Caco-2 (cell line): ENCODE data around the gene CXXC4. TPM values are rescaled to one million over a fixed set of nuclear protein-coding genes. Genes with fewer than 3 reads are reported as not detected.

ENCODE experiments used
- BruUV-seq: library from RNA; stranded (reverse); fragments of 400-500 nt; replicated peaks from 2 replicates; lab custom pipeline; 2021; lab: Mats Ljungman, UMichigan
- CTCF ChIA-PET: fragments of 300-600 bp; sonication (Branson Sonifier 250); formaldehyde crosslinking; loops from one replicate; lab custom pipeline; 2022; ENCODE audit warnings: antibody characterized with exemption; lab: Charles Lee
- POLR2A ChIA-PET: fragments of 300-600 bp; sonication (Branson Sonifier 250); formaldehyde crosslinking; loops from one replicate; lab custom pipeline; 2022; ENCODE audit warnings: antibody characterized with exemption; lab: Charles Lee
- DNase-seq, 2 experiments: peaks; one replicate each; pipeline versions ENCODE4 v3.0.0 to v3.0.0-alpha.2; 2020 to 2022
- H3K27me3 ChIP-seq: replicated peaks from 2 replicates; pipeline ENCODE4 v1.6.0; 2011; ENCODE audit warnings: low read length; ENCODE audit not compliant: control insufficient read depth, insufficient read depth
- H3K36me3 ChIP-seq: 2 replicates; pipeline ENCODE4 v1.5.1; 2011; ENCODE audit warnings: low read length; ENCODE audit not compliant: control insufficient read depth, insufficient read depth
- H3K4me1 ChIP-seq: fragments of 250-450 bp; sonication (Bioruptor Pico); 2 replicates; pipeline ENCODE4 v1.5.1; 2020; ENCODE audit warnings: mild to moderate bottlenecking
- H3K4me3 ChIP-seq: 2 replicates; pipeline ENCODE4 v1.5.1; 2011; ENCODE audit warnings: low read depth, mild to moderate bottlenecking, control low read depth, low read length
- H3K9me3 ChIP-seq: fragments of 250-450 bp; sonication (Bioruptor Pico); 2 replicates; pipeline ENCODE4 v1.5.1; 2020; ENCODE audit warnings: mild to moderate bottlenecking, moderate library complexity
- H3K27ac Mint-ChIP-seq: one replicate; pipeline ENCODE4 v1.8.0; 2022; ENCODE audit warnings: mixed read lengths; ENCODE audit not compliant: unreplicated experiment
- H3K27me3 Mint-ChIP-seq: one replicate; pipeline ENCODE4 v1.8.0; 2022; ENCODE audit warnings: mixed read lengths; ENCODE audit not compliant: insufficient read depth, unreplicated experiment
- H3K36me3 Mint-ChIP-seq: one replicate; pipeline ENCODE4 v1.8.0; 2022; ENCODE audit warnings: mild to moderate bottlenecking, mixed read lengths; ENCODE audit not compliant: insufficient read depth, unreplicated experiment
- H3K4me1 Mint-ChIP-seq: one replicate; pipeline ENCODE4 v1.8.0; 2022; ENCODE audit warnings: low read depth, mixed read lengths; ENCODE audit not compliant: unreplicated experiment
- H3K4me3 Mint-ChIP-seq: one replicate; pipeline ENCODE4 v1.8.0; 2022; ENCODE audit warnings: mild to moderate bottlenecking, moderate library complexity, mixed read lengths; ENCODE audit not compliant: unreplicated experiment
- H3K9me3 Mint-ChIP-seq: one replicate; pipeline ENCODE4 v1.8.0; 2022; ENCODE audit warnings: mixed read lengths; ENCODE audit not compliant: unreplicated experiment
- CTCF ChIP-seq, 2 experiments: fragments of 200-600 bp in 1 of 2; IDR thresholded peaks; 1 replicate in 1 of 2; 2 replicates in 1 of 2; pipeline versions ENCODE4 v1.5.1 to v1.8.0; 2011 to 2022; ENCODE audit warnings: antibody characterized with exemption in 1 of 2, control low read depth in 1 of 2, inconsistent platforms in 1 of 2, low read depth in 1 of 2, low read length in 1 of 2, mild to moderate bottlenecking in 1 of 2, moderate library complexity in 1 of 2; ENCODE audit not compliant: insufficient read depth in 1 of 2, severe bottlenecking in 1 of 2, unreplicated experiment in 1 of 2
- intact Hi-C: fragments of 100-400 bp; cut with micrococcal nuclease; formaldehyde crosslinking; loops from one replicate; pipeline ENCODE4 v1.10.0; 2022; ENCODE audit not compliant: unreplicated experiment
- total RNA-seq: library from RNA; stranded (reverse); gene quantifications from 2 replicates; pipeline ENCODE4 v1.2.3, GENCODE V29; 2022

Gene CXXC4
- total RNA-seq, 1 experiment from 2014 or later, result 2.9 TPM

DNA sequence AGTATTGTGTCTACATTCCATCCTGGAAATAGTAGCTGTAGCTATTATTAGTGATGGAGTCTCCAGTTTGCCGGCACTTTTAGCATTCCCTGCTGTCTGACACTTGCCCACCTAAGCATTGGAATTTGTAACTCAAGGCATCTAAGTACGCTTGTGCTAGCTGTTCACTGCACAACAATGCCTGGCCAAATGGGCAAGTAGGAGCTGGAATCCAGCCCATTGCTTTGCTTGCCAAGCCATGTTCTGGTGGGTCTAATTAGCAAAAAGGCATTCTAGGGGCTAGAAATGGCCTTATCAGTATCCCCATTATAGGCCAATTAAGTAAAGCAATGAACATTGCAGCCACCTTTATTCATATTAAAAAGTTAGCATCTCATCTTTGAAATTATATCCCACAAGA, 7.8 kb upstream of the CXXC4 start:
- ChIA-PET CTCF (no interaction called here), POLR2A (no interaction called here)
- Histone ChIP-seq H3K4me3 (no peak overlapping the region), H3K9me3 (no peaks in the 10 kb centered on the region), H3K36me3 (no peaks in the 10 kb centered on the region), H3K27me3 (no peaks in the 10 kb centered on the region), H3K4me1 (peaks cover 11% of the 10 kb centered on the region)
- Mint-ChIP-seq H3K27ac (no peak overlapping the region), H3K9me3 (no peaks in the 10 kb centered on the region), H3K4me1 (peaks cover 8% of the 10 kb centered on the region), H3K4me3 (no peak overlapping the region), H3K27me3 (no peaks in the 10 kb centered on the region), H3K36me3 (no peaks in the 10 kb centered on the region)
- no peak for TF ChIP-seq CTCF (IDR thresholded peaks at IDR 0.05; ENCODE audit: insufficient read depth in 1 of 2, low read depth in 1 of 2, low read length in 1 of 2, severe bottlenecking in 1 of 2, unreplicated experiment in 1 of 2)
- no peak for DNase-seq
- no TSS peak for BruUV-seq
- intact Hi-C loops, result no loop called here

GRCh38 chr4:104501290-104501689, 6.6 kb upstream of the CXXC4 start:
- CTCF ChIA-PET, result no interaction called here
- no peak overlapping the region for H3K27ac Mint-ChIP-seq
- POLR2A ChIA-PET, result no interaction called here
- TF ChIP-seq CTCF (IDR thresholded peaks at IDR 0.05; ENCODE audit: insufficient read depth in 1 of 2, low read depth in 1 of 2, low read length in 1 of 2, severe bottlenecking in 1 of 2, unreplicated experiment in 1 of 2), result no peak
- H3K27me3 ChIP-seq, result no peaks in the 10 kb centered on the region
- H3K9me3 ChIP-seq, result no peaks in the 10 kb centered on the region
- peaks cover 8% of the 10 kb centered on the region for H3K4me1 Mint-ChIP-seq
- H3K9me3 Mint-ChIP-seq, result no peaks in the 10 kb centered on the region
- BruUV-seq, result no TSS peak
- no peaks in the 10 kb centered on the region for H3K36me3 Mint-ChIP-seq
- no peak overlapping the region for H3K4me3 ChIP-seq
- no peak for DNase-seq
- no peaks in the 10 kb centered on the region for H3K27me3 Mint-ChIP-seq
- no peaks in the 10 kb centered on the region for H3K4me1 ChIP-seq
- H3K4me3 Mint-ChIP-seq, result no peak overlapping the region
- H3K36me3 ChIP-seq, result no peaks in the 10 kb centered on the region
- intact Hi-C loops, result no loop called here

DNA sequence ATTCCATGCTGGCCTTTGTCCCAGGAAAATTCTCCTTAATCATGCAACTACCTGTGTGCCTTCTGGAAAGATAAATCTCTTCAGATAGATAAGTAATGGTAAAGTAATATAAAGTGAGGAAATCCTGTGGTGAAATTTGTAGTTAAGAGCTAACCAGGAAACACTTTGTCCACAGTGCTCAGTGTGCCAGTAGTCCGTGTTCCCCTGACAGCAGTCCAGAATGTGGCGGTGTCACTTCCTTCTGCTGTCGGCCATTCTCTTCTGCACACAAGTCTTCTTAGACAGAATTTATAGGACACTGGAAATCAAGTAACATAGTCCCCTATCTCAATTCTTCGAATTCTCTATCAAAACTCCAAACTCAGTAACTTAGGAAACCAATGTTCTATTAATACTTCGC, 5.7 kb upstream of the CXXC4 start:
- CTCF ChIA-PET, result no interaction called here
- no peaks in the 10 kb centered on the region for H3K9me3 ChIP-seq
- no peaks in the 10 kb centered on the region for H3K4me1 ChIP-seq
- peaks cover 4% of the 10 kb centered on the region for H3K4me1 Mint-ChIP-seq
- H3K4me3 ChIP-seq, result no peak overlapping the region
- H3K36me3 Mint-ChIP-seq, result peaks cover 4% of the 10 kb centered on the region
- H3K4me3 Mint-ChIP-seq, result no peak overlapping the region
- no peak overlapping the region for H3K27ac Mint-ChIP-seq
- H3K9me3 Mint-ChIP-seq, result no peaks in the 10 kb centered on the region
- H3K36me3 ChIP-seq, result no peaks in the 10 kb centered on the region
- H3K27me3 Mint-ChIP-seq, result no peaks in the 10 kb centered on the region
- intact Hi-C loops, result no loop called here
- TF ChIP-seq CTCF (IDR thresholded peaks at IDR 0.05; ENCODE audit: insufficient read depth in 1 of 2, low read depth in 1 of 2, low read length in 1 of 2, severe bottlenecking in 1 of 2, unreplicated experiment in 1 of 2), result no peak
- DNase-seq, result no peak
- POLR2A ChIA-PET, result no interaction called here
- no peaks in the 10 kb centered on the region for H3K27me3 ChIP-seq
- BruUV-seq, result no TSS peak
